ENCODE results near the gene NAT10.

The NAT10 gene

DNA sequence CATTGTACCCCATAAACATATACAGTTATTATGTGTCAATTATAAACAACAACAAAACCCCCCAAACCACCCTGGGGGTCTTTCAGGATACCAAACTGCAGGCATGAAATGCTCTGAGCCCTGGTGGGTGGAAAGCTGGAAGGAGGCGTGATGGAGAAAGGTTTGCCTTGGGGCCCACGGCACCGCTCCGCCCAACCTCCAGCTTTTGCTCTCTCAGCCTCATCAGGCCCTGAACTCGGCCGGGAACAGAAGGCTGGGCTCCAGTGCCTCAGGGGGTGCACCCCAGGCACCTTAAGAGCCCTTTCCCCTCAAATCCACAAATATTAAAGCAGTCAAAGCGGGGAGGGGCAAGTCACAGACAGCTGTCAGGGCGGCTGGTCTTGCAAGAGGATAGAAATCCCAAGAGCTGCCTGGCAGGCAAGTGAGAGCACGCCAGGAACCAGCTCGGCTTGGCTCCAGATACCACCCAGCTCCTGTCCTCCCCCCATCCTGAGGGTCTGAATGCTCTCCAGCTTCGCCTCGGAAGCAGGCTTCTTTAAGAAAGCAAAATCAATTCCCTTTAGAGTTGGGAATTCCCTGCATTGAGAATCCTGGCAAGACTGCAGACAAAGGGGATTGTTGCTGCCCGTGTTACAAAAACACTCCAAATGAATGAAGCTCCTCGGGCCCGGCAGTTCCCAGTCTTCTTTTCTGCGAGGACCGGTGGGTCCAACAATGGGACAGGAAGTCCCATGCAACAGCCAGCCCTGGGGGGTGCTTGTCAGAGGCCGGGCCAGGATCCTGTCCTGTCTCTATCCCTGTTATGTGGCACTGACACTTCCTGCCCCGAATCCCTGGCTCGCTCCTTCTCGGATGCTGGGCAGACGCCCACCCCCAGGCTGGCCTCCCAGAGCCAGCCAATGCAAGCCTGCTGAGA lies 80.8 kb downstream of the NAT10 start:
- DNase-seq (ENCODE audit: low read depth in 2 of 2, low spot score in 1 of 2), result no peak

GRCh38 chr11:34188181-34188580 lies 82.8 kb downstream of the NAT10 start:
- DNase-seq (ENCODE audit: low read depth in 2 of 2, low spot score in 1 of 2), result no peak

DNA sequence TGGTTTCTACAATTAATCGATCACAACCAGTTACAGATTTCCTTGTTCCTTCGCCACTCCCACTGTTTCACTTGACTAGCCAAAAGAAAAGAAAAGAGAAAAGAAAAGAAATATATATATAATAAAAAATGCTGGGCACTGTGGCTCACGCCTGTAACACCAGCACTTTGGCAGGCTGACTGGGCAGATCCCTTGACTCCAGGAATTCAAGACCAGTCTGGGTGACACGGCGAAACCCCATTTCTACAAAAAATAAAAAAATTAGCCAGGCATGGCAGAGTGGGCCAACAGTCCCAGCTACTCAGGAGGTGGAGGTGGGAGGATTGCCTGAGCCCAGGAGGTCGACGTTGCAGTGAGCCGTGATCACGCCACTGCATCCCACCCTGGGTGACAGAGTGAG lies 83.8 kb downstream of the NAT10 start:
- DNase-seq (ENCODE audit: low read depth in 2 of 2, low spot score in 1 of 2), result no peak

GRCh38 chr11:34190192-34191139 lies 85.0 kb downstream of the NAT10 start:
- DNase-seq (ENCODE audit: low read depth in 2 of 2, low spot score in 1 of 2), result no peak

- no peak for DNase-seq (ENCODE audit: low read depth in 2 of 2, low spot score in 1 of 2)
Measured at GRCh38 chr11:34191578-34191977, 86.1 kb downstream of the NAT10 start.

DNA sequence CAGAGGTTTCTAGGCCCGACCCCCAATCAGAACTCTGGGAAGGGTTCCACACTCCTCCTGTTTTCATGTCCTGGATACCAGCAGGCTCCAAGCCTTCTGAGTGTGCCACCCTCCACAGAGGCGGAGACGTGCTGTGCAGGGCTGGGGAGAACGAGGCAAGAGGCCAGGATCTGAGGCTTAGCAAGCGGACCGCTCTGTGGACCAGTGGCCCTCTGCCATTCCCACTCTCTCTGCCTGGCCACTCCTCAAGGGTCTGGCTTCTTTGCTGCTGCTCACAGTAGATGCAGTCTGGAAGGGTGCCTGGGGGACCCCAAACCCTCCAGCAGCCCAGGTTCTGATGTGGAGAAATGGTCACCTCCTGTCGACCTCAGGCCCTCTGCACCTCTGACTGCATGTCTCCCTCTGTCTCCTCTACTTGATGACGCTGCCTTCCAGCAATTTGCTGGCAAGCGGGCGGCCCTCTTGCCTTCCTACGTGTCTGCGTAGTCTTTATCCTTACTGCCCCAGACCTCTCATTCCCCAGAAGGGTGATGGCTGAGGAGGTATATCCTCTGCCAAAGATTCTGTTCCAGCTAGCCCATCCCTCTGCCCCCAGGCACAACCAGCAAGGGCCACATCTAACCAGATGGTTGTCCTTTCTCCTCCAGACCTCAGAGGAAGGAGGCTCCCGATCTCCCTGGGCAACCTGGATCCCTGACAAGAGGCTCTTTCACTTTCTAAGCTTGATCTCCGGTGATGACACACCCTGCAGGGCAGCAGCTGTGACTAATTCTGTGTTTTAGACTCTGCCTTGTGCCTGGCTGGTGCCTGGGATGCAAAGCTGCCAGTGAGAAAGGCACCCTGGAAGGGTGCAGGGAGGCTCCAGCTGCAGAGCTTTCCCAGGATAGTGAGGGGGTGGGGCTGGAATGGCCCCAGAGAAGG lies 87.3 kb downstream of the NAT10 start:
- no peak for DNase-seq (ENCODE audit: low read depth in 2 of 2, low spot score in 1 of 2)

- no peak for DNase-seq (ENCODE audit: low read depth in 2 of 2, low spot score in 1 of 2)
Measured at GRCh38 chr11:34194576-34195335, 89.3 kb downstream of the NAT10 start.
